Lower lobe of right lung (tissue), 2 donors: Measurements from ENCODE around the gene NEIL3. TPM values are rescaled to one million over a fixed set of nuclear protein-coding genes. Genes with fewer than 3 reads are reported as not detected.

ENCODE experiments used
- ATAC-seq, 2 donors: fragments of 200-7000 bp; cut with Tn5 transposase; one replicate each; pipeline ENCODE4 v1.9.1; 2020 to 2022; ENCODE audit warnings: mild to moderate bottlenecking in 2 of 2, moderate library complexity in 2 of 2
- DNase-seq: peaks from one replicate; pipeline ENCODE4 v3.0.0-alpha.2; 2020
- H3K27ac ChIP-seq: fragments of 200-600 bp; one replicate; pipeline ENCODE4 v1.8.0; 2022
- H3K27me3 ChIP-seq: fragments of 200-600 bp; one replicate; pipeline ENCODE4 v1.8.0; 2022; ENCODE audit warnings: low read depth
- H3K36me3 ChIP-seq: fragments of 200-600 bp; one replicate; pipeline ENCODE4 v1.8.0; 2022; ENCODE audit warnings: mild to moderate bottlenecking
- H3K4me1 ChIP-seq: fragments of 200-600 bp; one replicate; pipeline ENCODE4 v1.8.0; 2022
- H3K4me3 ChIP-seq: fragments of 200-600 bp; one replicate; pipeline ENCODE4 v1.8.0; 2022; ENCODE audit warnings: mild to moderate bottlenecking
- H3K9me3 ChIP-seq: fragments of 200-600 bp; one replicate; pipeline ENCODE4 v1.8.0; 2022
- CTCF ChIP-seq: fragments of 200-600 bp; IDR thresholded peaks from one replicate; pipeline ENCODE4 v1.8.0; 2022; ENCODE audit warnings: antibody characterized with exemption, mild to moderate bottlenecking
- intact Hi-C: fragments of 100-400 bp; cut with DNase I; formaldehyde crosslinking; loops from one replicate; pipeline ENCODE4 v1.11.0; 2022
- total RNA-seq: library from RNA; stranded (reverse); fragmentation: NEBNext Ultra II Directional; extraction: Animal tissue kit (Norgen Biotek cat#: 25700); gene quantifications from one replicate; pipeline ENCODE4 v1.2.1, GENCODE V29; 2021
- donor health status: DM: no; HTN: yes; CAD: no; lungs with severe emphysema.

NEIL3 gene
- total RNA-seq, 1 donor from 2014 or later: 1.1 TPM

GRCh38 chr4:177391953-177392352, 82.3 kb downstream of the NEIL3 start:
- no peaks in the 10 kb centered on the region for H3K36me3 ChIP-seq
- H3K27me3 ChIP-seq: no peaks in the 10 kb centered on the region
- no peaks in the 10 kb centered on the region for H3K4me1 ChIP-seq
- intact Hi-C loops: no loop called here
- no peak for ATAC-seq
- TF ChIP-seq CTCF: no peak
- no peak for DNase-seq
- H3K27ac ChIP-seq: no peak overlapping the region
- H3K9me3 ChIP-seq: no peaks in the 10 kb centered on the region
- no peak overlapping the region for H3K4me3 ChIP-seq

- no peak overlapping the region for H3K4me3 ChIP-seq
- H3K36me3 ChIP-seq: no peaks in the 10 kb centered on the region
- intact Hi-C loops: no loop called here
- no peaks in the 10 kb centered on the region for H3K4me1 ChIP-seq
- H3K9me3 ChIP-seq: no peaks in the 10 kb centered on the region
- H3K27ac ChIP-seq: no peak overlapping the region
- no peak for DNase-seq
- TF ChIP-seq CTCF: no peak
- no peaks in the 10 kb centered on the region for H3K27me3 ChIP-seq
- ATAC-seq: no peak
These were observed 83.6 kb downstream of the NEIL3 start for GRCh38 chr4:177393236-177393635.

GRCh38 chr4:177396352-177396751, 86.7 kb downstream of the NEIL3 start:
- TF ChIP-seq CTCF: no peak
- no peaks in the 10 kb centered on the region for H3K36me3 ChIP-seq
- no peaks in the 10 kb centered on the region for H3K4me1 ChIP-seq

GRCh38 chr4:177400030-177400429, 90.4 kb downstream of the NEIL3 start:
- ATAC-seq (no peak), DNase-seq (no peak)
- intact Hi-C loops: no loop called here
- H3K27ac ChIP-seq: no peak overlapping the region
- H3K9me3 ChIP-seq: no peaks in the 10 kb centered on the region
- no peaks in the 10 kb centered on the region for H3K27me3 ChIP-seq
- H3K36me3 ChIP-seq: no peaks in the 10 kb centered on the region
- H3K4me1 ChIP-seq: no peaks in the 10 kb centered on the region
- TF ChIP-seq CTCF: no peak
- no peak overlapping the region for H3K4me3 ChIP-seq

More at GRCh38 chr4:177396352-177396751, 86.7 kb downstream of the NEIL3 start:
- Histone ChIP-seq H3K4me3 (no peak overlapping the region), H3K27ac (no peak overlapping the region), H3K9me3 (no peaks in the 10 kb centered on the region), H3K27me3 (no peaks in the 10 kb centered on the region)
- DNase-seq: no peak
- intact Hi-C loops: no loop called here
- ATAC-seq: no peak

- no peak for ATAC-seq
- no peak for TF ChIP-seq CTCF
- H3K4me3 ChIP-seq: no peak overlapping the region
- H3K4me1 ChIP-seq: no peaks in the 10 kb centered on the region
- intact Hi-C loops: no loop called here
- H3K27ac ChIP-seq: no peak overlapping the region
- DNase-seq: no peak
- H3K36me3 ChIP-seq: no peaks in the 10 kb centered on the region
- H3K27me3 ChIP-seq: no peaks in the 10 kb centered on the region
- no peaks in the 10 kb centered on the region for H3K9me3 ChIP-seq
These were observed 92.1 kb downstream of the NEIL3 start for GRCh38 chr4:177401658-177402273.

GRCh38 chr4:177403746-177404145, 94.1 kb downstream of the NEIL3 start:
- TF ChIP-seq CTCF: no peak
- Histone ChIP-seq H3K4me3 (no peak overlapping the region), H3K4me1 (no peaks in the 10 kb centered on the region), H3K27ac (no peak overlapping the region), H3K36me3 (no peaks in the 10 kb centered on the region), H3K27me3 (no peaks in the 10 kb centered on the region), H3K9me3 (no peaks in the 10 kb centered on the region)
- DNase-seq (no peak), ATAC-seq (no peak)
- intact Hi-C loops: no loop called here
